ENCODE measurements around the gene GMIP.
"Not testable (repeated sequence)": the region's sequence is repeated elsewhere in the genome, so short reads cannot be mapped to it uniquely, and the experiment has no call there.

Gene GMIP

GRCh38 chr19:19633711-19634515, 9.5 kb downstream of the GMIP start:
- no peak for DNase-seq

DNA sequence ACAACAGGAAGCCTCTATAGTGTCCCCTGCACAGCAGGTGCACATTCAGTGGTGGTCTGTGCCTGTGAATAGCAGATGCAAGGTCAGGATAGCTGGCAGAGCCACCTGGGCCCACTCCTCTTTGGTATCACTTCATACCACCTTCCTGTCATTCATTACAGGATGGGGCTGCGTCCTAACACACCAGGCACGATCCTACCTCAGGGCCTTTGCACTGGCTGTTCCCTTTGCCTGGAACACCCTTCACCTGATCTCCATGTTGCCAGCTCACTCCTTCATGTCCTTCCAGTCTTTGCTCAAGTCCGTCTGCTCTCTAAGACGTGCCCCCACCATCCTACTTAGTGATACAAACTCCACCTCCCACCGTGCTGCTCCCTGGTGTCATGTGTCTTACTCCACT, 10.8 kb downstream of the GMIP start:
- DNase-seq, result no peak

DNA sequence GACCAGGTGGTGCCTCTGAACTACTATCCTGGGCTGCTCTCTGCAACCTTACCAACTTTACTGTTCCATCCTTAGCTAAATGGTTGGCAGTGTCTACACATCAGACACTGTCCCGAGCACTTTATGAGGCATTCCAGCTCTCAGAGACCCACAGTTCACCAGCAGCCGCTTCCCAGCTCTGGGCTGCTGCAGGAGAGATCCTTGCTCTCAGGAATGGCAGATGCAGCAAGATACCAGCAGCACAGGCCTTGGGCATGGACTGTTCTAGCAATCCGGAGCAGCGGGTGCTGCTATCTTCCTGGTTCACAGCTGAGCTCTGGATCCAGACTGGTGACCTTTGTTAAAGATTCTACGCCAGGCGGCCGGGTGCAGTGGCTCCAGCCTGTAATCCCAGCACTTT, 12.1 kb downstream of the GMIP start:
- no peak for DNase-seq

- no peak for DNase-seq
These were observed 13.0 kb downstream of the GMIP start for GRCh38 chr19:19630426-19630825.

DNA sequence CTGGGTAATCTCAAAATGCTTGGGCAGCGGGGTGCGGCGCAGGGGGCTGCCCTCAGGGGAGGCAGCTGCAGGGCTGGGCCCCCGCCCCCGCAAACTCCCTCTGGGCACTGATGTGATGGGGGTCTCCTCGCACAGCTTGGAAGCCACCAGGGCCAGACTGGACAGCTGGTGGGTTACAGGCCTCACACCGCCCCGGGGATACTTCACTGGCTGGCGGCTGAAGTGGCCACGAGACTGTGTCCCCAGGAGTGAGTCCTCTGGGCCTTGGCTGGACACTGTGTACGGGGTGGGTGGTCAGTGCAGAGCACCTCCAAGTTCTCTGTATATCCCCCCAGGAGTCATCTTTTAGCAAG, 13.4 kb downstream of the GMIP start:
- DNase-seq, result no peak

DNA sequence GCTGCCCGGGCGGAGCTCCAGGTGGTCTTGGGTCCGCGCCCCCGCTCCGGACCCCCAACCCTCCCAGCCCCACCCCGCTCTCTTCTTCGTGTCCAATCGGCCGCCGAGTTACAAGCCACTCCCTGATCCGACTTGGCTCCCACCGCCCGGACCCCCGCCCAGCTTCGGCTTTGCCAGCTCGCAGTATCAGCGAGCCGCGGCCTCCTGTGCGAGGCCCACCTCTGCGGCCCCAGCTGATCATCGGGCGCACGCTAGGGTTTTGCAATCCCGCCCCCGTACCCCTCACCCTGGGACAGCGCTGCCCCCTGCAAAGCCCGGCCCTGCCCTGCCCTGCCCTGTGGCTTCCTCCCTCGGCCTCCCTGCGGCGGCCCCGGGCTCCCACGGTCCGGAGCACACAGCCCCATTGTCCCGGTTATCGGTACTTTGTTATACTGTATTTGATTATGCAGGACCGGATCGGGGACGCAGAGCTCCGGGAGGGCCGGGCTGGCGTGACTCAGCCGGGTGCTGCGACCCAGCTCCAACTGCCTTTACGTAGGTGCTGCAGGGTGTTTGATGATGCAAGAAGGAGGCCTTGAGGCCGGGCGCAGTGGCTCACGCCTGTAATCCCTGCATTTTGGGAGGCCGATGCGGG, 14.8 kb downstream of the GMIP start:
- DNase-seq, result peak; percentile 31 to 48

GRCh38 chr19:19627621-19628500, 15.6 kb downstream of the GMIP start, which contains the start of gene LPAR2:
Gene LPAR2, minus strand, starts transcription at chr19:19628220. Its CDS starts 945 bp downstream, at chr19:19627275.
- peak; percentile 74 to 82 for DNase-seq

DNA sequence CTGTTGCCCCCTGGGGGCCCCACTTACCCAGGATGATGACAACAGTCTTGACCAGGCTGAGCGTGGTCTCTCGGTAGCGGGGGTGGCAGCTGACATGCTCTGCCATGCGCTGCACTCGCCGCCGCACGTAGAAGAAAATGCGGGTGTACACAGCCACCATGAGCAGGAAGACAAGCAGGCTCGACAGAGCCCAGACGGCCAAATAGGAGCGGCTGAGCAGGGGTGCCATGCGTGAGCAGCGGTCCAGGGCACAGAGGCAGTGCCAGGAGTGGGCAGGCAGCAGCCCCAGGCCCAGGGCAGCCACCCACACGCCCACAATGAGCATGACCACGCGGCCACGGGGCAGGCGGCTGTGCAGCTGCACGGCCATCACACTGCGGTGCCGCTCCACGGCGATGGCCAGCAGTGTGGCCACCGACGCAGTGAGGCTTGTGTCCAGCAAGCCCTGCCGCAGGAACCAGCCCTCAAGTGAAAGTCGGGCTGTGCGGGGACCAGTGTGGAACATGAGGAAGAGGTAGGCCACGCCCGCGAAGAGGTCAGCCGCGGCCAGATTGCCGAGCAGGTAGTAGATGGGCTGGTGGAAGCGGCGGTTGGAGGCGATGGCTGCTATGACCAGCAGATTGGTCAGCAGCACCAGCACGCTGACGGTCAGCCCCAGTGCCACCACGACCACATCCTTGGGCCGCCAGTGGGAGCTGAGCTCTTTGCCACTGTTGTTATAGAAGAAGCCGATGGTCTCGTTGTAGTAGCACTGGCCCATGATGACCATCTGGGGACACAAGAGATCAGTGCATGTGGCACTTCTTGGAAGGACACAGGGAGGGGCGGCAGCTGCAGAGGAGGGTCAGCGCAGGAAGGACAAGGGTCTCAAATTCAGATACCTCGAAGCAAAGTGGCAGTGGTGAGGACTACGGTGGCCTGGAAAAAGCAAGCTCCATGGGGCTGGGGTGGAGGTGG, 16.7 kb downstream of the GMIP start:
- no peak for DNase-seq

DNA sequence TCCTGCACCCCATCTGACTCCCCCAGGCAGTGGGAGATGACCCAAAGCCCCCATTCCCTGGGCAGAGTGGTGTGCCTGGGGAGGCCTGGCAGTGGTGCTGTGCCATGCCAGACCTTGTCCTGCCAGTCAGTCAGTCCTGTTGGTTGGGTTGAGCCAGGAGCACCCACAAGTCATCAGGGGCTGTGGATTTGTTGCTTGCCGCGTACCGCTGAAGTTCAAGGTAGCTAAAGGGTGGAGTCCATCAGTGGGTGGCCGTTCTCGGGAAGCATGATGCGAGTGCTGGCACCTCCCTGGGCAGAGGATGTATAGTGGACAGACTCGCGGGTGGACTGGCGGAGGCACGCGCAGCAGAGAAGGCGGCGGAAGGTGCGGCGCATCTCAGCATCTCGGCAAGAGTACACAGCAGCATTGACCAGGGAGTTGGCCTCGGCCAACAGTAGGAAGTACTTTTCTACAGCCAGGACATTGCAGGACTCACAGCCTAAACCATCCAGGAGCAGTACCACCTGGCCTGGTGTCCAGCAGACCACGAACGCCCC, 19.4 kb downstream of the GMIP start:
- no peak for DNase-seq

DNA sequence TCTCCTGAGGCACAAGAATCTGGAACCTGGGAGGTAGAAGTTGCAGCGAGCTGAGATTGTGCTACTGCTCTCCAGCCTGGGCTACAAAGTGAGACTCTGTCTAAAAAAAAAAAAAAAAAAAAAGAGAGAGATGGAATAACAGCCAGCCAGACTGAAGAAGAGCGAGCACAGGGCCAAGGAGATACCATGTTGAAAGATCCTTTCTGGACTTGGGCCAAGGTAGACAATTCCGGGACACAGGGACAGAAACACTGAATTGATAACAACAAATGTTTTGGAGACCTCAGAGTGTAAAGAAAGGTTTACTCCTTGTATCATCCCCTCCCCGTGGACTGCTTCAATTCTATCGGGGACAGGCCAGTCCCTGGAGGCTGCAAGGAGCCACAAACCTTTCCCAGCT, 20.1 kb downstream of the GMIP start:
- no peak for DNase-seq

GRCh38 chr19:19619849-19620210, 23.6 kb downstream of the GMIP start:
- no peak for DNase-seq

DNA sequence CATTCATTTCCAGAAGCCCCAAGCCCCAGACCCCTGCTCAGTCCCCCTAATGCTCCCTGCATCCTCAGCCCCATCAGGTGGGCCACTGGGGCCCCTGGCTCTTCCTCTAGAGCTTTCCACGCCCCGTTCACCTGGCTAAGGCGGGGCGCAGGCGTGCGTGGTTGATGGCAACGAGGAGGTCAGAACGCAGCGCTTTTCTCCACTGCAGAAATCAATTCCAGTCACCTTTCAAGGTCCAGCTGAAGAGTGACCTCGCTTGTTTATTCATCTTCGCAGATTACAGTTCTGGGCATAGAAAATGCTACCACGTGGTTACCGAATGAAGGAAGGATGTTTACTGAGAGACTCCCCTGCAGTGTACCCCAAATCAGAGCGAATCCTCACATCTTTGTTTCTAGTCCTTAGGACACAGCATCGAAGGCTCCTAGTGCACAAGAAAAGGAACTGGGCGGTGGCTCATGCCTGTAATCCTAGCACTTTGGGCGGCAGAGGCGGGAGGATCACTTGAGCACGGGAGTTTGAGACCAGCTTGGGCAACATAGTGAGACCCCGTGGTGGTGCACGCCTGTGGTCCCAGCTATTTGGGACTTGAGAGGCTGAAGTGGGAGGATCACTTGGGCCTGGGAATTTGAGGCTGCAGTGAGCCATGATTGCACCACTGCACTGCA, 24.1 kb downstream of the GMIP start:
- no peak for DNase-seq

GRCh38 chr19:19618219-19619051, 25.0 kb downstream of the GMIP start, which contains the start of gene PBX4:
Gene PBX4, minus strand, starts transcription at chr19:19618687. Its CDS starts 58 bp downstream, at chr19:19618629.
- peak; percentile 99 for DNase-seq

- peak; percentile 67 to 72 for DNase-seq
These were observed 28.4 kb downstream of the GMIP start for GRCh38 chr19:19615086-19615485.

GRCh38 chr19:19613506-19613905, 30.0 kb downstream of the GMIP start:
- DNase-seq, result no peak

DNA sequence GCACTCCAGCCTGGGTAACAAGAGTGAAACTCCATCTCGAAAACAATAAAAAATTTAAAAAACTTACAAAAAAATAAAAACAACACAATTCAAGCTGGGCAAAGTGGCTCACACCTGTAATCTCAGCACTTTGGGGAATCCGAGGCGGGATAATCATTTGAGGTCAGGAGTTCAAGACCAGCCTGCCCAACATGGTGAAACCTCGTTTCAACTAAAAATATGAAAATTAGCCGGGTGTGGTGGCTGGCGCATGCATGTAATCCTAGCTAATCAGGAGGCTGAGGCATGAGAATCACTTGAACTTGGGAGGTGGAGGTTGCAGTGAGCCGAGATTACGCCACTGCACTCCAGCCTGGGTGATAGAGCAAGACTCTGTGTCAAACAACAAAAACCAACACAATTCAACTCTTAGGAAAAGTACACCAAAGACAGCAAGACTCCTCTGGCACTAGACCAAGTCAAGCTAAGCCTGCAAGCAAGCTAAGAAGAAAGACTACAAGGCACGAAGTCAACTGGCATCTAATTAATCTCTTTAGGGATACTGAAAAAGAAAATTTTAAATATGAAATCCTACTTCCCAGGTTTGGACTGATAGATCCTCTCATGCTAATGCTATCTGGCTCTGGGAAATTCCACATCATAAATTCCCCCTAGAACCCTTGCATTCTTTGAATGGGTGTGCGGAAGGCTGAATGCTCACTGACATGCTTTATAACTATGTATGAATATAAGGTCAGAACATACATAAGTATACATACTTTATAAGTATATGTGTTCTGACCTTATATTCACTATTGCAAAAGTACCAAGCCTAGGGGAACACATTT, 32.9 kb downstream of the GMIP start:
- no peak for DNase-seq

DNA sequence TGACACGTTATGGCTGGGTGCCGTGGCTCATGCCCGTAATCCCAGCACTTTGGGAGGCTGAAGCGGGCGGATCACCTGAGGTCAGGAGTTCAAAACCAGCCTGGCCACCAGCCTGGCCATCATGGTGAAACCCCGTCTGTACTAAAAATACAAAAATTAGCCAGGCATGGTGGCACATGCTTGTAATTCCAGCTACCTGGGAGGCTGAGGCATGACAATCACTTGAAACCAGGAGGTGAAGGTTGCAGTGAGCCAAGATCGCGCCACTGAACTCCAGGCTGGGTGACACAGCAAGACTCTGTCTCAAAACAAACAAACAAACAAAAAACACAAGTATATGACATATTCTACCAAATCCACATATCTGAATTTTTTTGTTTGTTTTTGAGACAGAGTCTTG, 36.8 kb downstream of the GMIP start:
- not testable (repeated sequence) for DNase-seq

GRCh38 chr19:19606021-19606420, 37.4 kb downstream of the GMIP start:
- peak; percentile 56 to 82 for DNase-seq

DNA sequence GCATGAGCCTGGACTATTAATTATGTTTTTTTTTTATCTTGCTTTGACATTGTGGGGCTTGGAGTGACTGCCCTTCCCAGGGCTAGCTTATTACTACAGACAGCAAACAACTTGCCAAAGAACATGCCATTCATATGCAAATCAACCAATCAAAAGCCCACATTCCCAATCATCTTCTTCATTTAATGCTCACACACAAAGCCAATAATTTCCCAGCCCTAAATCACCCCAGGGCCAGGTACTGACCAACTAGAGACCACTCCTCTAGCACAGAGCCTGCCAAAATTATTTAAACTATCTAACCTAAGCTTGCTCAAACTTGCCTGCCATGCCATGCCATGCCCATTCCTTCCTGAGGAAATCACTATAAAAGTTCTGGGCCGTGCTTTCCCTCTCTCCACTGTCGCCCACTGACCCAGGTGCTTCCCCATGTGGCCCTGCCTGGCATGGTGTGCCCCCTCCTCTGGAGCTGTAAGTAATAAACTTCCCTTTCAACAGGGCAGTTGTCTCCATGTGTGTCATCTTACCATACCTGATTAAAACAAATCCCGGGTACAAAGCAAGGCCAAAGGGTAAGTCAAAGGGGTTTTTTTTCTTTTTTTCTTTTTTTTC, 40.6 kb downstream of the GMIP start:
- no peak for DNase-seq
